Immature natural killer cell (primary cell): ENCODE results near the gene APOH. TPM values are rescaled to one million over a fixed set of nuclear protein-coding genes. Genes with fewer than 3 reads are reported as not detected.

Experiments
- DNase-seq, 3 donors: peaks; one replicate each; pipeline ENCODE4 v3.0.0; 2022; ENCODE audit warnings: mixed read lengths in 1 of 3
- H3K27ac Mint-ChIP-seq, 6 donors: one replicate each; pipeline ENCODE4 v1.8.0; 2020; ENCODE audit warnings: mixed read lengths in 6 of 6, mild to moderate bottlenecking in 5 of 6, inconsistent platforms in 4 of 6, moderate library complexity in 3 of 6
- H3K27me3 Mint-ChIP-seq, 3 donors: one replicate each; pipeline ENCODE4 v1.8.0; 2020 to 2021; ENCODE audit warnings: low read depth in 3 of 3, mild to moderate bottlenecking in 3 of 3, mixed read lengths in 3 of 3, moderate library complexity in 3 of 3, inconsistent platforms in 1 of 3
- H3K36me3 Mint-ChIP-seq, 3 donors: one replicate each; pipeline ENCODE4 v1.8.0; 2020; ENCODE audit warnings: mixed read lengths in 3 of 3, inconsistent platforms in 2 of 3, mild to moderate bottlenecking in 2 of 3
- H3K4me1 Mint-ChIP-seq, 2 donors: one replicate each; pipeline ENCODE4 v1.8.0; 2020; ENCODE audit warnings: inconsistent platforms in 2 of 2, mild to moderate bottlenecking in 2 of 2, mixed read lengths in 2 of 2, moderate library complexity in 1 of 2
- H3K4me3 Mint-ChIP-seq, 5 donors: one replicate each; pipeline ENCODE4 v1.8.0; 2020; ENCODE audit warnings: mild to moderate bottlenecking in 5 of 5, mixed read lengths in 5 of 5, inconsistent platforms in 3 of 5, moderate library complexity in 3 of 5
- H3K9me3 Mint-ChIP-seq, 6 donors: one replicate each; pipeline ENCODE4 v1.8.0; 2020; ENCODE audit warnings: mild to moderate bottlenecking in 6 of 6, mixed read lengths in 6 of 6, inconsistent platforms in 4 of 6, moderate library complexity in 3 of 6
- polyA plus RNA-seq, 3 donors: library from polyadenylated mRNA; unstranded; fragments of 300-500 nt; fragmentation: Illumina TruSeq; gene quantifications; one replicate each; pipeline ENCODE4 v1.2.3, GENCODE V29; 2021

APOH gene
- polyA plus RNA-seq, 3 donors from 2014 or later: not detected

DNA sequence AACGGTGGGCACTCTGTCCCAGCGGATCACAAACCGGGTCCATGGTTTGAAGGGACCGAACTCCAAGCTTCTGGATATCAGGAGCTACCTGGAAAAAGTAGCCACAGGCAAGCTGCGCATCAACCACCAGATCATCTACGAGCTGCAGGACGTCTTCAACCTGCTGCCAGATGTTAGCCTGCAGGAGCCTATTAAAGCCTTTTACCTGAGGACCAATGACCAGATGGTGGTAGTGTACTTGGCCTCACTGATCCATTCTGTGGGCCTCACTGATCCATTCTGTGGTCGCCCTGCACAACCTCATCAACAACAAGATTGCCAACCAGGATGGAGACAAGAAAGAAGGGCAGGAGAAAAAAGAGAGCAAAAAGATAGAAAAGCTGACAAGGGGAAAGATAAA lies 31.0 kb downstream of the APOH start:
- Mint-ChIP-seq H3K27me3 (peaks cover 0 to 1% (median 0%) of the 10 kb centered on the region in 3 donors), H3K4me3 (no peak overlapping the region), H3K4me1 (no peaks in the 10 kb centered on the region), H3K27ac (no peak overlapping the region), H3K9me3 (no peaks in the 10 kb centered on the region), H3K36me3 (no peaks in the 10 kb centered on the region)
- DNase-seq: no peak

DNA sequence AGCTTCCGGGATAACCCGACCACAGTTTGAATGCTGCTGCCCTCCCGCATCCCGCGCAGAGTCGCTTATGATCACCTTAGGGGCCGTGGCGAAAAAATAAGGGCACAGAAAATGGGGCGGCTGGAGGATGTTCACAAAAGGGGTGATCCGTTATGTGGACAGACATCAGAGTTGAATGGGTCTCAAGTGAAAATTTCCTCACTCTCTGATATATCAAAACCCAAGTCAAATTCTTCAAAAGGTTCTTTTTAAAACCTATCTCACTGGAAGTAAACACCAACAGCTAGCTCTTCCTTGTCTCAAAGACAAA lies 36.9 kb downstream of the APOH start:
- no peak for DNase-seq
- peak overlapping the region; percentile 71 to 87 (median 84) for H3K4me3 Mint-ChIP-seq
- H3K27ac Mint-ChIP-seq: peak overlapping the region; percentile 79 to 93 (median 86)
- peaks cover 6 to 17% (median 12%) of the 10 kb centered on the region in 3 donors for H3K27me3 Mint-ChIP-seq
- peaks cover 16 to 17% of the 10 kb centered on the region in 2 donors for H3K4me1 Mint-ChIP-seq
- H3K36me3 Mint-ChIP-seq: no peaks in the 10 kb centered on the region
- H3K9me3 Mint-ChIP-seq: no peaks in the 10 kb centered on the region

DNA sequence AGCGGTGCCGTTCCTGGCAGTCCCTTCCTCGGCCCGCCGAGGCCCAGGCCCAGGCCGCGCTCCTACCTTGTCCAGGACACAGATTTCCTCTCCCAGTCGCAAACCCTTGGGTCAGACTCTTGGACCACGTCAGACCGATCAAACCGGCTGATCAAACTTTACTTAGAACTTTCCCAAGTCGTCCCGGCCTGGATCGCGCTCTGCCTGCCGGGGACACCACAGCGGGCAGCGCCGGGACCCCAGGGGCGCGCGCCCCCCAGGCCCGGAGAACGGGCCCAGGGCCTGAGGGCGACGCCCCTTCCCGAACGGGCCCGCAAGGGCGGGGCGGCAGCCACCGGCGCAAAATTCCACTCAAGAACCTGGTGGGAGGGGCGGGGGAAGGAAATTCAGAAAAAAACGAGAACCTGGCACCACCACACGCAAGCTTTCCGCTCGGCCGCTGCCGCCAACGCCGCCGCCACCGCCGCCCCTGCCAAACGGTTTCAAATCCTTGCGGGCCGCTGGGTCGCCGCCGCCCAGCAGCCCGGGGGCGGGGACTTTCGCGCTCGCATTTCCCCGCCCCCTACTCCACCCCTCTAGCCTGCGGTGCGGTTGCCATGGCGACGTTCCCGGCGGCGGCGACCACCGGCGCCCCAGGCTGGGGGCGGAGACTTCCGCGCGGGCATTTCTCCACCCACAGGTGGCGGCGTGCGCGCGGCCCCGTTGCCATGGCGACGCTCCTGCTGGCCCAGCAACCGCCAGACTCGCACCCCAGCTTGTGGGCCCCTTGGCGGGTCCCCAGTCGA lies 37.4 kb downstream of the APOH start, which contains the start of gene CEP112:
Gene CEP112 (minus strand): TSS at position 541 of the 785 bp plus-strand sequence.
- Mint-ChIP-seq H3K27me3 (peaks cover 6 to 17% (median 12%) of the 10 kb centered on the region in 3 donors), H3K4me1 (peaks cover 16 to 17% of the 10 kb centered on the region in 2 donors), H3K36me3 (no peaks in the 10 kb centered on the region), H3K4me3 (peak within 1 kb of the TSS; percentile 74 to 87 (median 86)), H3K27ac (peak within 1 kb of the TSS; percentile 79 to 93 (median 86)), H3K9me3 (no peaks in the 10 kb centered on the region)
- peak; percentile 88 to 90 (median 88) for DNase-seq

DNA sequence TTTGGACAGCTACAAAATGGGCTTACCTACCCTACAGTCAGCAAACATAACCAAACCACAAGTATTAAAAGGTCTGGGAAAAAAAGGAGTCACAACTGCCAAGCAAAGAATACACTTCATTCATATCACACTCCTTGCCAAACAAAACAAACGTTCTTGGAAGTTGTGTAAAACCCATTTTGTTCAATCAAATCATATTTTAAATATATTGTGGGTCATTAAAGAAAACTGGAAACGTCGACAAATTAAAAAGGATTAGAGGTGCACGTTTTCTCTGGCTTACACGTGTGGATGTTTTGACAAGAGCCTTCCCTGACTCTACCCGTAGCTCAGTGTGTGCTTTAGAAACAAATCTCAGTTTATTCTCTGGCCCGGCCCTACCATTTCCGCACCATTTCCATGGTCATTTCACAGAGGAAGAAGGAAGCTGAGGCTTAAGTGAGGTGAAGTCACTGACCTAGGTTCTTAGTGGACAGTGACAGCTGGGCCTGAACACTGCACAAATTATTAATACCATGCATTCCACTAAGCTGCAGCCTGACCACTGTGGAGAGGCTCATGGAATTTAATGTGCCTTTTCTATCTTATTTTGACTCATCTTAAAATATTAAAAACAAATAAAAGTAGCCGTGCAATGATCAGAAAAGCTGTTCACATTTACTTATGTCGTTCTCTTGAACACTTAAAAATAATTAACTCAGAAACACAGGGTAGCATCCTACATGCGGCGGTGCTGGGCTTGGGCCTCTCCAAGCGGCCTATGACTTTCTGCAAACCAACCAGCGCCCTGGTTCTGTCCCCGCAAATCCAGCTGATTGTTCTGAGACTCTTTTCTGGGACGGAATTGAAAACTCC lies 38.2 kb downstream of the APOH start:
- DNase-seq: no peak
- H3K27ac Mint-ChIP-seq: peak overlapping the region in 5 of 6 donors; percentile 5 to 88 (median 79)
- peaks cover 6 to 17% (median 12%) of the 10 kb centered on the region in 3 donors for H3K27me3 Mint-ChIP-seq
- peaks cover 16 to 17% of the 10 kb centered on the region in 2 donors for H3K4me1 Mint-ChIP-seq
- H3K36me3 Mint-ChIP-seq: no peaks in the 10 kb centered on the region
- no peaks in the 10 kb centered on the region for H3K9me3 Mint-ChIP-seq
- H3K4me3 Mint-ChIP-seq: peak overlapping the region; percentile 74 to 87 (median 84)

DNA sequence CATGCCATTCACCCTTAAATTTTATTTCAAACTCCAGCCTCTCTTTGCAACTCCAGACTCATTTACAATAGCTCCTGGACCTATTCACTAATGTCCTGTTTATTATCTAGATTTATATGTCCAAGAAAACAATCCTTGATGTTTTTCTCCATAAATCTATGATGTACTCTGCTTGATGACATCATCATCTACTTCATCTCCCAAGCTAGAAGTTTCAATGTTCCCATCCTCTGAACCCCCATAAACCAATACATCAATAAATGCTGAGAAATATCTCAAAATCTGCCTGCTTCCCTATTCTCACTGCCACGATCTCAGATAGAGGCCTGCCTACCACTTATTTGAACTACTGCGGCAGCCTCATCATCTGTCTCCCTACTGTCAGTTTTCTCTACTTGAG lies 41.5 kb downstream of the APOH start:
- Mint-ChIP-seq H3K4me3 (no peak overlapping the region), H3K27ac (no peak overlapping the region), H3K27me3 (peaks cover 6 to 15% (median 12%) of the 10 kb centered on the region in 3 donors), H3K36me3 (no peaks in the 10 kb centered on the region), H3K4me1 (peaks cover 16 to 17% of the 10 kb centered on the region in 2 donors), H3K9me3 (no peaks in the 10 kb centered on the region)
- DNase-seq: no peak

DNA sequence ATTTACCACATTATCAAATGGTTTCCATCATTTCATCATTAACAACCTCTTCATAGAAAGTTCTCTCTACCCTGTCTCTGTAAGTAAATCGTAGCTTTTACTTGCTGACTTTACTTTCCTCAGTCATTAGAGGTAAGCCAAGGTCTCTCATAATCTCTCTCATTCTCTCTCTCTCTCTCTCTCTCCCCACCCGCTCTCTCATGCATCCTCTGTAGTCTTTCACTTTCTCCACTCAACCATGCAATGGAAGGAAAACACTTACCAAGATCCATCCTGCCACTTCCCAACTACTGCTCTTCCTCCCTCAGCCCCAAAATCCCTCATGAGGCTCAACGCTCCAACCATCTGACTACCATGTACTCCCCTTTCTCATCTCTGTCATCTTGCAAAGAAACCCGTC lies 43.4 kb downstream of the APOH start:
- H3K9me3 Mint-ChIP-seq: no peaks in the 10 kb centered on the region
- H3K27me3 Mint-ChIP-seq: peaks cover 0 to under 1% (median 0%) of the 10 kb centered on the region in 3 donors
- no peak for DNase-seq
- no peaks in the 10 kb centered on the region for H3K36me3 Mint-ChIP-seq
- H3K27ac Mint-ChIP-seq: no peak overlapping the region
- peaks cover 3 to 4% of the 10 kb centered on the region in 2 donors for H3K4me1 Mint-ChIP-seq
- no peak overlapping the region for H3K4me3 Mint-ChIP-seq

DNA sequence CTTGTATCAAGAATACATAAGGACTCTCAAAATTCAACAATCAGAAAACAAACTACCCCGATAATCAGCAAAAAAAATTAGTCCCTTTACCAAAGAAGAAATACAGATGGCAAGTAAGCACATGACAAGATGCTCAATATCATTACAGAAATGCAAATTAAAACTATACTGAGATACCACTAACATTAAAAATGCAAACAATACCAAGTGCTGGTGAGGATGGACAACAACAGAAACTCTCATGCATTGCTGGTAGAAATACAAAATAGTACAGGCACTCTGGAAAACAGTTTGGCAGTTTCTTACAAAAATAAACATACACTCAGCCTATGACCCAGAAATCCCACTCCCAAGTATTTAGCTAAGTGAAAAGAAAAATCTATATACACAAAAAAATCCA lies 44.8 kb downstream of the APOH start:
- Mint-ChIP-seq H3K27ac (no peak overlapping the region), H3K27me3 (no peaks in the 10 kb centered on the region), H3K9me3 (no peaks in the 10 kb centered on the region), H3K4me3 (no peak overlapping the region), H3K36me3 (no peaks in the 10 kb centered on the region), H3K4me1 (no peaks in the 10 kb centered on the region)
- no peak for DNase-seq

DNA sequence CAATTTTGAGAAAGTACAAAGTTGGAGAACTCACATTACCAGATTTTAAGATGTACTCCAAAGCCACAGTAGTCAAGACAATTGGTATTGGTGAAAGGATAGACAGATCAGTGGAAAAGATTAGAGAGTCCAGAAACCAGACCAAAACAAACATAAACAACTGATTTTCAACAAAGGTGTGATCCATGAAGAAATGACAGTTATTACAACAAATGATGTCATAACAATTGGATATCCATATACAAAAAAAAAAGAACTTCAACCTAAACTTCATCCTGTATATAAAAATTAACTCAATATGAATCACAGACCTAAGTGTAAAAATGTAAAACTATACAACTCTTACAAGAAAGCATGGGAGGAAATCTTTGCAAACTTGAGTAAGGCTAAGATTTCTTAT lies 45.7 kb downstream of the APOH start:
- Mint-ChIP-seq H3K27me3 (no peaks in the 10 kb centered on the region), H3K4me3 (no peak overlapping the region), H3K4me1 (no peaks in the 10 kb centered on the region), H3K27ac (no peak overlapping the region), H3K36me3 (no peaks in the 10 kb centered on the region), H3K9me3 (no peaks in the 10 kb centered on the region)
- DNase-seq: no peak

DNA sequence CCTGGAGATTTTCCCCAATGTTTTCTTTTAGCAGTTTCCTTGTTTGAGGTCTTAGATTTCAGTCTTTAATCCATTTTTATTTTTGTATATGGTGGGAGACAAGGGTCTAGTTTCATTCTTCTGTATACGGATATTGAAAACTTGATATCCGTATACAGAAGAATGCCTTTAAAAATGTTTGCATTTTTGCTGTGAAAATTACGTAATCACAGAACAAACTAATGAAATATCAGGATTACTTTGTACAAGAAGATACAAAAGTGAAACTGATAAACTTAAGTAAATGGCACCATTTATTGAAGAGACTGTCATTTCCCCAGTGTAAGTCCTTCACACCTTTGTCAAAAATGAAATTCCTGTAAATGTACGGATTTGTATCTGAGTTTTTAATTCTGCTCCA lies 50.6 kb downstream of the APOH start:
- no peak overlapping the region for H3K27ac Mint-ChIP-seq
- no peak overlapping the region for H3K4me3 Mint-ChIP-seq
- no peaks in the 10 kb centered on the region for H3K36me3 Mint-ChIP-seq
- no peak for DNase-seq
- H3K9me3 Mint-ChIP-seq: no peaks in the 10 kb centered on the region
- H3K4me1 Mint-ChIP-seq: no peaks in the 10 kb centered on the region
- no peaks in the 10 kb centered on the region for H3K27me3 Mint-ChIP-seq

DNA sequence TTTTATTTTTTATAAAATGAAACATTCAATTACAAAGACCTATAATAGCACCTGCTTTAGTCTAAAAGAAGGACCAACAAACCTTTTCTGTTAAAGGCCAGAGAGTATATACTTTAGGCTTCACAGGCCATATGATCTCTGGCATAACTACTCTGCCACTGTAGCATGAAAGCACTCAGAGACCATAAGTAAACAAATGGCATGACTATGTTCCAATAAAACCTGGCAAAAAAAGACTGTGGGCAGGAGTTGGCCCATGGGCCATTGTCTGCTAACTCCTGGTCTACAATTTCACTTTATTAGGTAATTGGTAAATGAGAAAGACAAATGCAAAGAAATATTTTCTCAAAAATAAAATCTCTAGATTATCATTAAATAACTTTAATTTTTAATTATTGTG lies 52.2 kb downstream of the APOH start:
- Mint-ChIP-seq H3K27me3 (peaks cover 0 to 1% (median 0%) of the 10 kb centered on the region in 3 donors), H3K27ac (no peak overlapping the region), H3K4me1 (no peaks in the 10 kb centered on the region), H3K4me3 (no peak overlapping the region), H3K9me3 (no peaks in the 10 kb centered on the region), H3K36me3 (no peaks in the 10 kb centered on the region)
- DNase-seq: no peak

DNA sequence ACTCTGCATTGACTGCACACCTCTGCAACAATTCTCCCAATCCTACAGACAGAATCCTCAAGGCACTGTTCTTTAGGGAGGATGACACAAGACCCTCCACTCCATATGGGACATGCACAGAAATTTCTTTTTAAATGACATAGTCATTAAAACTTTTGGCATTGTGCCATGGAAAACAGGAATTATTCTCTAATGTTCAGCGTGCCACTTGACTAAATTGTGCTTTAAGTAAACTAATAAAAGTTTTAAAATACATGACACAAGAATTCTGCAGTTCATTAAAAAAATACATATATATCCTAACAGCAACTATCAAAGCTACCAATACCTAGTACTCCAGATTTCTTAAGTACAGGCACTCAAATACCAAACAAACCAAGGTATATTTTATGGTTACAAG lies 53.3 kb downstream of the APOH start:
- peaks cover 0 to 1% (median 0%) of the 10 kb centered on the region in 3 donors for H3K27me3 Mint-ChIP-seq
- no peak for DNase-seq
- no peak overlapping the region for H3K4me3 Mint-ChIP-seq
- H3K4me1 Mint-ChIP-seq: no peaks in the 10 kb centered on the region
- no peaks in the 10 kb centered on the region for H3K36me3 Mint-ChIP-seq
- no peak overlapping the region for H3K27ac Mint-ChIP-seq
- no peaks in the 10 kb centered on the region for H3K9me3 Mint-ChIP-seq

DNA sequence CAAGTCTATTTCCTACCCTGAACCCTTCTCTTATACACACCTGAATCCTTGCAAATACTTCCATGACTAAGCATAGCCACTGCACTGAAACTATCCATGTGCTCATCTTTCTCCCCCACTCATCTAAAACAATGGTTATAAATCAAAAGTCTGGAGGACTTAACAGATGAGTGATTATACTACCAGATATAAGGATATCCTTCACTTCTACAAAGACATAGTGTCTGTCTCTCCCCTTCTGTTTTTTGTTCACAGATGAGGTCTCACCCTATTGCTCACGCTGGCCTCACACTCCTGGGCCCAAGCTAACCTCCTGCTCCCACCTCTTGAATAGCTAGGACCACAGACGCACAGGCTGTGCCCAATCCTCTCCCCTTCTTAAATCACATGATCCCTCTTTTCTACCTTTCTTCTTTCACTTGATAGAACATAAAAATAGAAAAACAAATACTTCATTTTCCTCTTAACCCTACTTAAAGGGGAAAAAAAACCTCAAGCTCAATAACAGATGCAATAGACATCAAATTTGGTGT lies 56.5 kb downstream of the APOH start:
- peaks cover 0 to 1% (median 0%) of the 10 kb centered on the region in 3 donors for H3K27me3 Mint-ChIP-seq
- H3K36me3 Mint-ChIP-seq: no peaks in the 10 kb centered on the region
- H3K27ac Mint-ChIP-seq: no peak overlapping the region
- no peak overlapping the region for H3K4me3 Mint-ChIP-seq
- DNase-seq: no peak
- no peaks in the 10 kb centered on the region for H3K4me1 Mint-ChIP-seq
- no peaks in the 10 kb centered on the region for H3K9me3 Mint-ChIP-seq

DNA sequence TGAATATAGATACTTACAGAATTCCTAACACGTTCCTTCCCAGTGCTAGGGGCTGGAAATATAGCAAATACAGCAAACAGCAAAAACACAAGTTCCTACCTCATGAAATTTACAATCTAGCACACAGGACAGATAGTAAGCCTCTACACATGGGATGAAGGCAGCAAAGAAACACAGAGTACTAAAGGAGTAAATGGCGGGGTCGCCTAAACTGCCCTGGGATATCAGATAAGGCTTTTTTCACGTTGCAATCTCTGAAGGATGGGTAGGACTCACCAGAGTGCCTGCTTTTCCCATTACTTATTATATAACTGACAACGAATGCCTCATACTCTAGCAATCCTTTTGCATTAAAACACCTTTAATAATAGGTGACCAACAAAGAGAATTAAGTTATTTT lies 57.1 kb downstream of the APOH start:
- Mint-ChIP-seq H3K36me3 (no peaks in the 10 kb centered on the region), H3K27ac (no peak overlapping the region), H3K4me3 (no peak overlapping the region), H3K4me1 (no peaks in the 10 kb centered on the region), H3K27me3 (peaks cover 0 to 1% (median 0%) of the 10 kb centered on the region in 3 donors), H3K9me3 (no peaks in the 10 kb centered on the region)
- no peak for DNase-seq

DNA sequence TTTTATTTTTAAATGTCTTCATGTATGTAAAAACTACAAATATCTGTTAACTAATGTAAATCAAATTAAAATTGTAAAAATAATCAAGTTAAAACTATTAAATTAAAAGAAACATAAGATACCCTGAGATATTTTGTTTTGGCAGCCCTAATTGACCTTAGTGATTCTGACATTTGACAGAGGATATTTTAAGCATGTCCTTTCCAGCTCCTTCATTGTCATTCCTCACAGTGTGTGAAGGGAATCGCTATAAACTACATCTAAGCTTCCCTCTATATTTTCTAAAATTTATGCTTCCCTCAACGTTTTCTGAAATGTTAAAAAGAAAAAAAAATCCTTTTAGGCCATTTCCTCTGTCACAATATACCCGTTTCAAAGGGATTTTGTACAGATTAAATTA lies 57.5 kb downstream of the APOH start:
- Mint-ChIP-seq H3K9me3 (no peaks in the 10 kb centered on the region), H3K36me3 (no peaks in the 10 kb centered on the region), H3K4me3 (no peak overlapping the region), H3K4me1 (no peaks in the 10 kb centered on the region), H3K27ac (no peak overlapping the region), H3K27me3 (peaks cover 0 to 1% (median 0%) of the 10 kb centered on the region in 3 donors)
- DNase-seq: no peak
